HepG2 (cell line): ENCODE results near the gene ATG4B. TPM values are rescaled to one million over a fixed set of nuclear protein-coding genes. Genes with fewer than 3 reads are reported as not detected.

ENCODE experiments used
- ATAD3A ChIP-seq: sonication (generic); formaldehyde crosslinking; IDR thresholded peaks from 2 replicates; pipeline ENCODE4 v1.4.0; 2020; ENCODE audit warnings: missing genetic modification reagents
- BRD4 ChIP-seq: sonication (generic); formaldehyde crosslinking; IDR thresholded peaks from 2 replicates; pipeline ENCODE4 v1.4.0; 2020; ENCODE audit warnings: missing genetic modification reagents
- ETV6 ChIP-seq: sonication (generic); formaldehyde crosslinking; conservative IDR thresholded peaks from 2 replicates; pipeline ENCODE4 v1.4.0; 2020; ENCODE audit warnings: missing genetic modification reagents
- FOXK2 ChIP-seq: fragments of 450-650 bp; IDR thresholded peaks from 2 replicates; pipeline ENCODE4 v1.6.1; 2016
- FOXO1 ChIP-seq: sonication (generic); formaldehyde crosslinking; IDR thresholded peaks from 2 replicates; pipeline ENCODE4 v1.4.0; 2020; ENCODE audit warnings: missing genetic modification reagents
- HDAC2 ChIP-seq: sonication (generic); formaldehyde crosslinking; IDR thresholded peaks from 2 replicates; pipeline ENCODE4 v1.4.0; 2020; ENCODE audit warnings: missing genetic modification reagents
- KDM6A ChIP-seq: IDR thresholded peaks from 2 replicates; pipeline ENCODE4 v1.6.1; 2016; ENCODE audit warnings: low read depth
- KLF6 ChIP-seq: IDR thresholded peaks from 2 replicates; pipeline ENCODE4 v1.8.0; 2016; ENCODE audit warnings: missing biosample characterization, missing genetic modification reagents
- MED8 ChIP-seq: sonication (generic); formaldehyde crosslinking; IDR thresholded peaks from 2 replicates; pipeline ENCODE4 v1.8.1; 2023; ENCODE audit warnings: mild to moderate bottlenecking, missing genetic modification reagents; ENCODE audit not compliant: insufficient replicate concordance
- RCOR2 ChIP-seq: IDR thresholded peaks from 2 replicates; pipeline ENCODE4 v1.6.1; 2016; ENCODE audit warnings: missing biosample characterization, missing genetic modification reagents
- RELA ChIP-seq: sonication (generic); formaldehyde crosslinking; IDR thresholded peaks from 2 replicates; pipeline ENCODE4 v1.4.0; 2020; ENCODE audit warnings: missing genetic modification reagents
- TEAD3 ChIP-seq: optimal IDR thresholded peaks from 2 replicates; pipeline ENCODE3; 2016; ENCODE audit warnings: borderline replicate concordance
- TGIF2 ChIP-seq: IDR thresholded peaks from 2 replicates; pipeline ENCODE4 v1.6.1; 2016; ENCODE audit warnings: control low read depth, missing compliant biosample characterization
- ZC3H4 ChIP-seq: sonication (generic); formaldehyde crosslinking; IDR thresholded peaks from 2 replicates; pipeline ENCODE4 v1.4.0; 2020; ENCODE audit warnings: missing genetic modification reagents, borderline replicate concordance
- ZNF451 ChIP-seq: sonication (generic); formaldehyde crosslinking; IDR thresholded peaks from 2 replicates; pipeline ENCODE4 v1.5.0; 2020; ENCODE audit warnings: mild to moderate bottlenecking, missing genetic modification reagents
- polyA plus RNA-seq, 8 experiments: library from polyadenylated mRNA; depleted of rRNA in 3 of 8; stranded (reverse) in 7 of 8; unstranded in 1 of 8; fragments of >200 nt; fragmentation: Illumina TruSeq in 4 of 8; extraction: Trizol in 4 of 8; gene quantifications; 2 replicates each; pipeline versions ENCODE4 v1.2.1 to v1.2.3, GENCODE V29; 2011 to 2016; ENCODE audit warnings: low read depth in 4 of 8, missing spikeins in 1 of 8, mixed read lengths in 1 of 8; ENCODE audit not compliant: insufficient read depth in 1 of 8
- total RNA-seq, 5 experiments: library from RNA; depleted of rRNA; stranded (reverse); fragments of >200 nt; fragmentation: Illumina TruSeq; extraction: Trizol; gene quantifications; 2 replicates each; pipeline ENCODE4 v1.2.3, GENCODE V29; 2016; ENCODE audit warnings: low read depth in 1 of 5
- TF ChIP-seq, protein P1 (sequence below): sonication (generic); formaldehyde crosslinking; IDR thresholded peaks from 2 replicates; pipeline ENCODE4 v1.4.0; 2020; ENCODE audit warnings: missing genetic modification reagents, borderline replicate concordance
- TF ChIP-seq, protein P2 (sequence below): sonication (generic); formaldehyde crosslinking; IDR thresholded peaks from 2 replicates; pipeline ENCODE4 v1.4.0; 2020; ENCODE audit warnings: mild to moderate bottlenecking, missing genetic modification reagents, borderline replicate concordance
- TF ChIP-seq, protein P3 (sequence below): fragments of 450-650 bp; IDR thresholded peaks from 2 replicates; pipeline ENCODE4 v1.6.1; 2016
- TF ChIP-seq, protein P4 (sequence below): IDR thresholded peaks from 2 replicates; pipeline ENCODE4 v1.6.1; 2016; ENCODE audit warnings: missing compliant biosample characterization, missing genetic modification reagents, borderline replicate concordance

The ATG4B gene
- total and polyA plus RNA-seq, 2 of the 13 experiments (the other 11 are each of a cell fraction or from before 2014, with no cell fraction given), result 95.5 to 239 TPM

DNA sequence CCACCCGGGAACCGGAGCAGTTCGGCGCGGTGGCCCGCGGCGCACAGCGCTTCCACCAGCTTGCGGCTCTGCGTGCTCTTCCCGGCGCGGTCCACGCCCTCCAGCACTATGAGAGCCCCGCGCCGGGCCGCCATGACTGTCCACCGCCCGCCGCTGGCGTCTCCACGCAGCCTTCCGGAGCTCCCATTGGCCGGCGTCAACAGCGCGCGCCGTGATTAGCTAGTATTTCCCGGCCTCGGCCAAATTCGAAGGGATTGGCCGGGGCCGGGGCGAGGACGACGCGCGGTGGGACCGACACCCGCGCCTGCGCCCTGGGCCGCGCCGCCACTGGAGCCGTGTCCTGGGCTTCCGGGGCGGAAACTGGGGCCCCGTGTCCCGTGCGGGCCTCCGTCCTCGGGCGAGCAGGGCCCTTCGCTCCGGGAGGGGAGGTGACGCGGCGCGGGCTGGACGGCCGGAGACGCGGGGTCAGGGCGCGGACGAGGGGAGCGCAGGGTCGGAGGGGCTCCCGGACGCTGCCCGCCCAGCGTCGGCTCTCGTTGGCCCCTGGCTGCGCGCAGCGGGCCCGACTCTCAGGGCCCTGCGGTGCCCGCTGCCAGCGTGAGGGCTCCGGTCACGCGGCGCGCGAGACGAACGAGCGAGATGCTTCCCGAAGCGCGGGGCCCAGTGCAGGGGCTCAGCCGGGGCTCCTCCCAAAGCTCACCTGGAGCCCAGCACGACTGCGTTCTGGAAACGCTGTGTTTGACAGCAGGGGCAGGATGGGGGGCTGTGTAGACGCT is 49.3 kb downstream of the ATG4B start, which contains the start of gene DTYMK (continued):
- TF ChIP-seq, protein P1, sequence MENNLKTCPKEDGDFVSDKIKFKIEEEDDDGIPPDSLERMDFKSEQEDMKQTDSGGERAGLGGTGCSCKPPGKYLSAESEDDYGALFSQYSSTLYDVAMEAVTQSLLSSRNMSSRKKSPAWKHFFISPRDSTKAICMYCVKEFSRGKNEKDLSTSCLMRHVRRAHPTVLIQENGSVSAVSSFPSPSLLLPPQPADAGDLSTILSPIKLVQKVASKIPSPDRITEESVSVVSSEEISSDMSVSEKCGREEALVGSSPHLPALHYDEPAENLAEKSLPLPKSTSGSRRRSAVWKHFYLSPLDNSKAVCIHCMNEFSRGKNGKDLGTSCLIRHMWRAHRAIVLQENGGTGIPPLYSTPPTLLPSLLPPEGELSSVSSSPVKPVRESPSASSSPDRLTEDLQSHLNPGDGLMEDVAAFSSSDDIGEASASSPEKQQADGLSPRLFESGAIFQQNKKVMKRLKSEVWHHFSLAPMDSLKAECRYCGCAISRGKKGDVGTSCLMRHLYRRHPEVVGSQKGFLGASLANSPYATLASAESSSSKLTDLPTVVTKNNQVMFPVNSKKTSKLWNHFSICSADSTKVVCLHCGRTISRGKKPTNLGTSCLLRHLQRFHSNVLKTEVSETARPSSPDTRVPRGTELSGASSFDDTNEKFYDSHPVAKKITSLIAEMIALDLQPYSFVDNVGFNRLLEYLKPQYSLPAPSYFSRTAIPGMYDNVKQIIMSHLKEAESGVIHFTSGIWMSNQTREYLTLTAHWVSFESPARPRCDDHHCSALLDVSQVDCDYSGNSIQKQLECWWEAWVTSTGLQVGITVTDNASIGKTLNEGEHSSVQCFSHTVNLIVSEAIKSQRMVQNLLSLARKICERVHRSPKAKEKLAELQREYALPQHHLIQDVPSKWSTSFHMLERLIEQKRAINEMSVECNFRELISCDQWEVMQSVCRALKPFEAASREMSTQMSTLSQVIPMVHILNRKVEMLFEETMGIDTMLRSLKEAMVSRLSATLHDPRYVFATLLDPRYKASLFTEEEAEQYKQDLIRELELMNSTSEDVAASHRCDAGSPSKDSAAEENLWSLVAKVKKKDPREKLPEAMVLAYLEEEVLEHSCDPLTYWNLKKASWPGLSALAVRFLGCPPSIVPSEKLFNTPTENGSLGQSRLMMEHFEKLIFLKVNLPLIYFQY (CRISPR knock-in tag), result peak; percentile 20; the same call in 1 of the 2 replicates
- TF ChIP-seq RCOR2 (CRISPR knock-in tag), result no peak
- TF ChIP-seq ZNF451 (CRISPR knock-in tag), result peak; percentile 97
- TF ChIP-seq BRD4 (CRISPR knock-in tag), result peak; percentile 59; the same call in 1 of the 2 replicates
- TF ChIP-seq KLF6 (CRISPR knock-in tag), result peak; percentile 95
- peak; percentile 65; the same call in 1 of the 2 replicates for TF ChIP-seq FOXK2
- TF ChIP-seq, protein P2, sequence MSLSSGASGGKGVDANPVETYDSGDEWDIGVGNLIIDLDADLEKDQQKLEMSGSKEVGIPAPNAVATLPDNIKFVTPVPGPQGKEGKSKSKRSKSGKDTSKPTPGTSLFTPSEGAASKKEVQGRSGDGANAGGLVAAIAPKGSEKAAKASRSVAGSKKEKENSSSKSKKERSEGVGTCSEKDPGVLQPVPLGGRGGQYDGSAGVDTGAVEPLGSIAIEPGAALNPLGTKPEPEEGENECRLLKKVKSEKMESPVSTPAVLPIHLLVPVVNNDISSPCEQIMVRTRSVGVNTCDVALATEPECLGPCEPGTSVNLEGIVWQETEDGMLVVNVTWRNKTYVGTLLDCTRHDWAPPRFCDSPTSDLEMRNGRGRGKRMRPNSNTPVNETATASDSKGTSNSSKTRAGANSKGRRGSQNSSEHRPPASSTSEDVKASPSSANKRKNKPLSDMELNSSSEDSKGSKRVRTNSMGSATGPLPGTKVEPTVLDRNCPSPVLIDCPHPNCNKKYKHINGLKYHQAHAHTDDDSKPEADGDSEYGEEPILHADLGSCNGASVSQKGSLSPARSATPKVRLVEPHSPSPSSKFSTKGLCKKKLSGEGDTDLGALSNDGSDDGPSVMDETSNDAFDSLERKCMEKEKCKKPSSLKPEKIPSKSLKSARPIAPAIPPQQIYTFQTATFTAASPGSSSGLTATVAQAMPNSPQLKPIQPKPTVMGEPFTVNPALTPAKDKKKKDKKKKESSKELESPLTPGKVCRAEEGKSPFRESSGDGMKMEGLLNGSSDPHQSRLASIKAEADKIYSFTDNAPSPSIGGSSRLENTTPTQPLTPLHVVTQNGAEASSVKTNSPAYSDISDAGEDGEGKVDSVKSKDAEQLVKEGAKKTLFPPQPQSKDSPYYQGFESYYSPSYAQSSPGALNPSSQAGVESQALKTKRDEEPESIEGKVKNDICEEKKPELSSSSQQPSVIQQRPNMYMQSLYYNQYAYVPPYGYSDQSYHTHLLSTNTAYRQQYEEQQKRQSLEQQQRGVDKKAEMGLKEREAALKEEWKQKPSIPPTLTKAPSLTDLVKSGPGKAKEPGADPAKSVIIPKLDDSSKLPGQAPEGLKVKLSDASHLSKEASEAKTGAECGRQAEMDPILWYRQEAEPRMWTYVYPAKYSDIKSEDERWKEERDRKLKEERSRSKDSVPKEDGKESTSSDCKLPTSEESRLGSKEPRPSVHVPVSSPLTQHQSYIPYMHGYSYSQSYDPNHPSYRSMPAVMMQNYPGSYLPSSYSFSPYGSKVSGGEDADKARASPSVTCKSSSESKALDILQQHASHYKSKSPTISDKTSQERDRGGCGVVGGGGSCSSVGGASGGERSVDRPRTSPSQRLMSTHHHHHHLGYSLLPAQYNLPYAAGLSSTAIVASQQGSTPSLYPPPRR, result no peak; the same call in 1 of the 2 replicates
- no peak for TF ChIP-seq ZC3H4 (CRISPR knock-in tag)
- TF ChIP-seq, protein P3, sequence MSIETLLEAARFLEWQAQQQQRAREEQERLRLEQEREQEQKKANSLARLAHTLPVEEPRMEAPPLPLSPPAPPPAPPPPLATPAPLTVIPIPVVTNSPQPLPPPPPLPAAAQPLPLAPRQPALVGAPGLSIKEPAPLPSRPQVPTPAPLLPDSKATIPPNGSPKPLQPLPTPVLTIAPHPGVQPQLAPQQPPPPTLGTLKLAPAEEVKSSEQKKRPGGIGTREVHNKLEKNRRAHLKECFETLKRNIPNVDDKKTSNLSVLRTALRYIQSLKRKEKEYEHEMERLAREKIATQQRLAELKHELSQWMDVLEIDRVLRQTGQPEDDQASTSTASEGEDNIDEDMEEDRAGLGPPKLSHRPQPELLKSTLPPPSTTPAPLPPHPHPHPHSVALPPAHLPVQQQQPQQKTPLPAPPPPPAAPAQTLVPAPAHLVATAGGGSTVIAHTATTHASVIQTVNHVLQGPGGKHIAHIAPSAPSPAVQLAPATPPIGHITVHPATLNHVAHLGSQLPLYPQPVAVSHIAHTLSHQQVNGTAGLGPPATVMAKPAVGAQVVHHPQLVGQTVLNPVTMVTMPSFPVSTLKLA, result peak; percentile 4; the same call in 1 of the 2 replicates
- TF ChIP-seq ETV6, result peak; percentile 79
- TF ChIP-seq, protein P4, sequence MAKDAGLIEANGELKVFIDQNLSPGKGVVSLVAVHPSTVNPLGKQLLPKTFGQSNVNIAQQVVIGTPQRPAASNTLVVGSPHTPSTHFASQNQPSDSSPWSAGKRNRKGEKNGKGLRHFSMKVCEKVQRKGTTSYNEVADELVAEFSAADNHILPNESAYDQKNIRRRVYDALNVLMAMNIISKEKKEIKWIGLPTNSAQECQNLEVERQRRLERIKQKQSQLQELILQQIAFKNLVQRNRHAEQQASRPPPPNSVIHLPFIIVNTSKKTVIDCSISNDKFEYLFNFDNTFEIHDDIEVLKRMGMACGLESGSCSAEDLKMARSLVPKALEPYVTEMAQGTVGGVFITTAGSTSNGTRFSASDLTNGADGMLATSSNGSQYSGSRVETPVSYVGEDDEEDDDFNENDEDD (CRISPR knock-in tag), result peak; percentile 97
- TF ChIP-seq RELA (CRISPR knock-in tag), result peak; percentile 8; the same call in 1 of the 2 replicates
- no peak for TF ChIP-seq KDM6A
- peak; percentile 89 for TF ChIP-seq MED8 (CRISPR knock-in tag)
- TF ChIP-seq TEAD3 (CRISPR knock-in tag), result peak; percentile 13
- no peak for TF ChIP-seq ATAD3A
- TF ChIP-seq FOXO1 (CRISPR knock-in tag), result peak; percentile 22; the same call in 1 of the 2 replicates
- peak; percentile 70 for TF ChIP-seq HDAC2 (CRISPR knock-in tag)
- TF ChIP-seq TGIF2 (CRISPR knock-in tag), result peak; percentile 91
